ENCODE results near the gene S100A3. TPM values are rescaled to one million over a fixed set of nuclear protein-coding genes. Genes with fewer than 3 reads are reported as not detected.
"Not testable (repeated sequence)": the region's sequence is repeated elsewhere in the genome, so short reads cannot be mapped to it uniquely, and the experiment has no call there.

The S100A3 gene
- total RNA-seq, 1 donor: 4.3 TPM

- no peak overlapping the region for H3K4me3 ChIP-seq (ENCODE audit: low read depth, low read length)
- DNase-seq (ENCODE audit: low read depth): no peak
- no peak for TF ChIP-seq CTCF (IDR thresholded peaks at IDR 0.05; ENCODE audit: insufficient read depth, low read length)
Measured at GRCh38 chr1:153527683-153528040, 21.4 kb downstream of the S100A3 start.

GRCh38 chr1:153527023-153527682 lies 21.9 kb downstream of the S100A3 start:
- no peak overlapping the region for H3K4me3 ChIP-seq (ENCODE audit: low read depth, low read length)
- no peak for DNase-seq (ENCODE audit: low read depth)
- no peak for TF ChIP-seq CTCF (IDR thresholded peaks at IDR 0.05; ENCODE audit: insufficient read depth, low read length)

- no peak for TF ChIP-seq CTCF (IDR thresholded peaks at IDR 0.05; ENCODE audit: insufficient read depth, low read length)
- no peak overlapping the region for H3K4me3 ChIP-seq (ENCODE audit: low read depth, low read length)
- DNase-seq (ENCODE audit: low read depth): no peak
Measured at GRCh38 chr1:153526132-153526543, 22.9 kb downstream of the S100A3 start.

- DNase-seq (ENCODE audit: low read depth): peak; percentile 63
- no peak overlapping the region for H3K4me3 ChIP-seq (ENCODE audit: low read depth, low read length)
- TF ChIP-seq CTCF (IDR thresholded peaks at IDR 0.05; ENCODE audit: insufficient read depth, low read length): peak; percentile 13
Measured at GRCh38 chr1:153525088-153525728, 23.9 kb downstream of the S100A3 start.

- DNase-seq (ENCODE audit: low read depth); H3K4me3 ChIP-seq (ENCODE audit: low read depth, low read length): not testable (repeated sequence)
Measured at GRCh38 chr1:153522353-153523048, 26.6 kb downstream of the S100A3 start.

GRCh38 chr1:153521808-153522207 lies 27.2 kb downstream of the S100A3 start:
- not testable (repeated sequence) for DNase-seq (ENCODE audit: low read depth)

GRCh38 chr1:153520818-153521476 lies 28.1 kb downstream of the S100A3 start:
- no peak for DNase-seq (ENCODE audit: low read depth)
- no peak for TF ChIP-seq CTCF (IDR thresholded peaks at IDR 0.05; ENCODE audit: insufficient read depth, low read length)

More at GRCh38 chr1:153521808-153522207, 27.2 kb downstream of the S100A3 start:
- H3K4me3 ChIP-seq (ENCODE audit: low read depth, low read length): not testable (repeated sequence)

GRCh38 chr1:153520137-153520691 lies 28.8 kb downstream of the S100A3 start:
- H3K4me3 ChIP-seq (ENCODE audit: low read depth, low read length); DNase-seq (ENCODE audit: low read depth): not testable (repeated sequence)

More at GRCh38 chr1:153520818-153521476, 28.1 kb downstream of the S100A3 start:
- no peak overlapping the region for H3K4me3 ChIP-seq (ENCODE audit: low read depth, low read length)

Measured in fibroblast of the aortic adventitia (primary cell).